Sciatic nerve (tissue), 2 donors: Measurements from ENCODE around the gene SYNE2. TPM values are rescaled to one million over a fixed set of nuclear protein-coding genes. Genes with fewer than 3 reads are reported as not detected.

Experiments
- ATAC-seq: fragments of 200-7000 bp; cut with Tn5 transposase; one replicate; pipeline ENCODE4 v1.9.1; 2020; ENCODE audit warnings: mild to moderate bottlenecking, moderate library complexity
- DNase-seq: peaks from one replicate; pipeline ENCODE4 v3.0.0-alpha.2; 2020; ENCODE audit warnings: low spot score
- intact Hi-C: fragments of 100-400 bp; cut with DNase I; formaldehyde crosslinking; loops from one replicate; pipeline ENCODE4 v1.14.2; 2022
- total RNA-seq: library from RNA; stranded (reverse); fragmentation: NEBNext Ultra II Directional; extraction: Animal tissue kit (Norgen Biotek cat#: 25700); gene quantifications from one replicate; pipeline ENCODE4 v1.2.1, GENCODE V29; 2021
- donor health status: DM: no; HTN: no; CAD: no.
- donor health status: DM: no; HTN: no; CAD: no.

Gene SYNE2
- total RNA-seq, 1 donor from 2014 or later, result 172 TPM

- intact Hi-C loops, result no loop called here
- ATAC-seq (no peak), DNase-seq (no peak)
These were observed 87.6 kb downstream of the SYNE2 start for GRCh38 chr14:63940387-63940786.

DNA sequence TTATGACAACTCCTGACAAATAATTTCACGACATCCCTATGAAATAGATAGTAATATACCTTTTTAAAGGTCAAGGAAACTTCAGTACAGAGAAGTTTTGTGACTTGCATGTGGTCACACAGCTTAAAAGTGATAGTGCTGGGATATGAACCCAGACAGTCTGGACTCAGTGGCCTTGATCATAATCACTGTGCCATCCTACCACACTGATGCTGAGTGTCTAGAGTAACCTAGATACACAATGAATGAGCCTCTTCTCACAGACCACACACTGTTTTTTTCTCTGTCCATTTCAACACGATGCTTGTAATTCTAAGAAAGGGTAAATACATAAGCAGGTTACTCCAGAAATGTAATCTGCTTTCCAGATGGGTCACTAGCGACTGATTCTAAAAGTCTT lies 88.2 kb downstream of the SYNE2 start:
- DNase-seq (no peak), ATAC-seq (no peak)
- intact Hi-C loops, result no loop called here

GRCh38 chr14:63949696-63950095 lies 96.9 kb downstream of the SYNE2 start:
- intact Hi-C loops, result no loop called here
- DNase-seq, result no peak
- no peak for ATAC-seq

DNA sequence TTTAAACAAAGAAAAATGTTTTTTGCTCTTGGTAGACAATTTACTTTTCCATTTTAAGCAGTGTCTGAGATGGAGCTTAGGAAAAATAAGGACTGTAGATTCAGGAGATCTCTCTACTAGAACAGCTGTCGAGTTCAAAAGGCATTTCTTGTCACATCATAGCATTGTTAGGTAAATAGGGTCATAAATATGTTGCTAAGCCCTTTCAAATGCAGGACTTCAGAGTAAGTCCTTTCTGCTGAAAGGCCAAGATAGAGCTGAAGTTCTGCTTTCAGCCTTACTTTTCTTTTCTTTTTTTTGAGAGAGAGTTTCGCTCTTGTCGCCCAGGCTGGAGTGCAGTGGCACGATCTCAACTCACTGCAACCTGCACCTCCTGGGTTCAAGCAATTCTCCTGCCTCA lies 98.2 kb downstream of the SYNE2 start:
- no peak for ATAC-seq
- intact Hi-C loops, result no loop called here
- no peak for DNase-seq

- DNase-seq (no peak), ATAC-seq (no peak)
- intact Hi-C loops, result no loop called here
These were observed 98.6 kb downstream of the SYNE2 start for GRCh38 chr14:63951429-63951828.

- no peak for DNase-seq
- intact Hi-C loops, result no loop called here
- no peak for ATAC-seq
These were observed 99.5 kb downstream of the SYNE2 start for GRCh38 chr14:63952053-63952932.

GRCh38 chr14:63952933-63953437 lies 100.2 kb downstream of the SYNE2 start:
- ATAC-seq (no peak), DNase-seq (no peak)
- intact Hi-C loops, result no loop called here

DNA sequence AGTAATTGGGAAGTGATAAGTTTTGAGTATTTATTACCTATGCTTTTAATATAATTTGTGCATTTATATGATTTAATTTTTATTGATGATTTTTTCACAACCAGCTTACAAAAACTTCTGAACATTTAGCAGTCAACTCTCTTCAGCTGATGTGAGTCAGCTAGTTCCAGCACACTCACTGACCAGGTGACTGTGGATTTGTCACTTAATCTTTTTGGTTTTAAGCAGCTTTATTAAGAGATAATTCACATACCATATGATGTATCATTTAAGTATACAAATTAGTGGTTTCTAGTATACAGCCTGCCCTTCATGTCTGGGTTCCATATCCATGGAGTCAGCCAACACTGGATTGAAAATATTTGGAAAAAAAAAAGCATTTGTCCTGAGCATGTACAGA lies 103.5 kb downstream of the SYNE2 start:
- ATAC-seq (no peak), DNase-seq (no peak)
- intact Hi-C loops, result no loop called here

DNA sequence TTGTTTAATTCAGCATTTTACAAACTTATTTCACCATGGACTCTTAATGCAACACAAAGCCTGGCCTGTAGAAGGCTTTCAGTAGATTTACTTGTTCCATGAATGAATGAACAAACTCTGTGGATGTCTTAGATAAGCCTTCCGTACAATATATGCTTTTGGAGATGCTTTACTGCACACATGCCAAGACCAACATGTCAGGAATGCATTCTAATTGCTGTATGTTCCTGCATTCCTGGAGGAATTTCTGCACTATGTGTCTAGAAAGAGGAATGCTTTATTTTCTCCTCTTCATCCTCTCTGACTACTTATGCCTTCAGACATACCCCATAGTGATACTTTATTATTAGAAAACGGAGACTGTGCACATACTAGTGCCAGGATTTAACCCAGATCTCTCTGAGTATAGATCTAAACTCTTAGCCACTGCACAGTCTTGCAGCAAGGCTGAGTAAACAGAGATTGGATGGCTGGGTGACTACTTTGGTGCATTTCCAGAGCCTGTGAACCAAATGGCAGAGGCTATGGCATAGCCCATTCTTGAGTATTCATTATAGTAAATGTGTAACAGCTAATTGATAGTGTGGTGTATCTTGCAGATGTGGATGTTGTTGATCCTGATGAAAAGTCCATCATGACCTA lies 108.2 kb downstream of the SYNE2 start:
- DNase-seq (no peak), ATAC-seq (no peak)
- intact Hi-C loops, result no loop called here

- no peak for ATAC-seq
- intact Hi-C loops, result no loop called here
- no peak for DNase-seq
These were observed 110.1 kb downstream of the SYNE2 start for GRCh38 chr14:63962906-63963305.

DNA sequence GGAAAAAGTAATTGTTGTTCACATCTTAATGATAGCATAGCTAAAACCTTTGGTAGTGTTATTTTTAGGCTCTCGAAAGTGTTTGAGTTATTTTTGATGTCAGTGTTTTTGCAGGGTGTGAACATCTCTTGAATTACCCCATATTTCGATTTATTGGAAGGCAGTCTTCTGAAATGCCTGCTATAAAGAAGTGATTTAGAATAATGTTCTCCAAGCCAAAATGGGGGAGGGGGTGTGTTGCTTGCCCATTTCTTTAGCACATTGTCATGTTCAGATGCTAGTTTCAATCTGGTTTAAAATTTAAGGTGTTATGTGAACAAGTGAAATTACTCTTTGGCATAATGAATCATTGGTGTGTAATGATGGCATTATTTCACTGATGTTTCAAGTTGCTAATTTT lies 110.6 kb downstream of the SYNE2 start:
- no peak for ATAC-seq
- intact Hi-C loops, result no loop called here
- DNase-seq, result no peak

DNA sequence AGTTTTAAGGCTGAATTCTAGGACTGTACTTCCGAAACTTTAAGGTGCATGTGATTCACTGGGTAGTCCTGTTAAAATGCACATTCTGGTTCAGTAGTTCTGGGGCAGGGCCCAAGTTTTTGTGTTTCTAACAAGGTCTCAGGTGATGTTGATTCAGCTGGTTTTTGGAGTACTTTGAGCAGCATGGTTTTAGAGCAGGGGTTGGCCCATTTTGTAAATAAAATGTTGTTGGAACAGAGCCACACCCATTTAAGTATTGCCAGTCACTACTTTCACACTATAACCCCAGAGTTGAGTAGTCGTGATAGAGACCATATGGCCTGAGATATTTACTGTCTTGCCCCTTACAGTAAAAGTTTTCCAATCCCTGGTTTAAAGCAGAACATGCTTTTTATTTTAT lies 111.3 kb downstream of the SYNE2 start:
- peak; percentile 59 for ATAC-seq
- intact Hi-C loops, result no loop called here
- DNase-seq, result no peak

DNA sequence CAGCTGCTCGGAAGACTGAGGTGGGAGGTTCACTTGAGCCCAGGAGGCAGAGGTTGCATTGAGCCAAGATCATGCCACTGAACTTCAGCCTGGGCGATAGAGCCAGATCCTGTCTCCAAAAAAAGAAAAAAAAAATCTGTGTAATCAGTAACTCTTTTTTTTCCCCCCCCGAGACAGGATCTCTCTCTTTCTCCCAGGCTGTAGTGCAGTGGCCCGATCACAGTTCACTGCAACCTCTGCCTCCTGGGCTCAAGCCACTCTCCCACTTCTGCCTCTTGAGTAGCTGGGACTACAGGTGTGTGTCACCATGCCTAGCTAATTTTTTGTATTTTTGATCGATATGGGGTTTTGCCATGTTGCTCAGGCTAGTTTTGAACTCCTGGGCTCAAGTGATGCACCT lies 113.6 kb downstream of the SYNE2 start:
- intact Hi-C loops, result no loop called here
- no peak for ATAC-seq
- DNase-seq, result no peak

- ATAC-seq, result no peak
- intact Hi-C loops, result no loop called here
These were observed 119.6 kb downstream of the SYNE2 start for GRCh38 chr14:63972323-63972932.

DNA sequence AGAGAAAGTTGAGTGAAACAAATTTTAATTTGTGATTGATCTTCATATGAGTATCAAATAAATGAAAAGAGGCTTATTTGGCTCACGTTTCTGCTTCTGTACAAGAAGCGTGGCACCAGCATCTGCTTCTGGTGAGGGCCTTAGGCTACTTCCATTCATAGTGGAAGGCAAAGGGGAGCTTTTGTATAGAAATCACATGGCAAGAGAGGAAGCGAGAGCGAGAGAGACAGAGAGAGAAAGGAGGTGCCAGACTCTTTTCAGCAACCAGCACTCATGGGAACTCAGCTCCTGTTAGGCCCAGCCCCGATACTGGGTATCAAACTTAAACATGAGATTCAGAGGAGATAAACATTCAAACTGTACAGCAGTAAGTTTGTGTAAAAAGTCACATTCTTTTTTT lies 121.4 kb downstream of the SYNE2 start:
- DNase-seq, result no peak

More at GRCh38 chr14:63972323-63972932, 119.6 kb downstream of the SYNE2 start:
- DNase-seq, result no peak

GRCh38 chr14:63981569-63981968 lies 128.8 kb downstream of the SYNE2 start:
- ATAC-seq, result no peak
- intact Hi-C loops, result no loop called here
- no peak for DNase-seq

More for the DNA sequence above, 121.4 kb downstream of the SYNE2 start:
- no peak for ATAC-seq
- intact Hi-C loops, result no loop called here

GRCh38 chr14:63982156-63982555 lies 129.4 kb downstream of the SYNE2 start:
- intact Hi-C loops, result no loop called here
- ATAC-seq (no peak), DNase-seq (no peak)

DNA sequence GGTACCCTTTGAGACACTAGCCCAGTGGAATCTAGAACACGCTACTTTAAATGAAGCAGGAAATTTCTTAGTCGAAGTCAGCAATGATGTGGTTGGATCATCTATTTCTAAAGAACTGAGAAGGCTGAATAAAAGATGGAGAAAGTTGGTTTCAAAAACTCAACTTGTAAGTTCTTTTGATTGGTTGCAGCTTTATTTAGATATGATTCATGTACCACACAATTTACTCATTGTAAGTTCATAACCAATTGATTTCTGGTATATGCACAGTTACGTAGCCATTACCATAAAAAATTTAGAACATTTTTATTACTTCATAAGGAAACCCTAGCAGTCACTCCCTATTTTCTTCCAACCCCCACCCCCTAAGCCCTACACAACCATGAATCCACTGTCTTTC lies 129.8 kb downstream of the SYNE2 start:
- DNase-seq, result no peak
- no peak for ATAC-seq

DNA sequence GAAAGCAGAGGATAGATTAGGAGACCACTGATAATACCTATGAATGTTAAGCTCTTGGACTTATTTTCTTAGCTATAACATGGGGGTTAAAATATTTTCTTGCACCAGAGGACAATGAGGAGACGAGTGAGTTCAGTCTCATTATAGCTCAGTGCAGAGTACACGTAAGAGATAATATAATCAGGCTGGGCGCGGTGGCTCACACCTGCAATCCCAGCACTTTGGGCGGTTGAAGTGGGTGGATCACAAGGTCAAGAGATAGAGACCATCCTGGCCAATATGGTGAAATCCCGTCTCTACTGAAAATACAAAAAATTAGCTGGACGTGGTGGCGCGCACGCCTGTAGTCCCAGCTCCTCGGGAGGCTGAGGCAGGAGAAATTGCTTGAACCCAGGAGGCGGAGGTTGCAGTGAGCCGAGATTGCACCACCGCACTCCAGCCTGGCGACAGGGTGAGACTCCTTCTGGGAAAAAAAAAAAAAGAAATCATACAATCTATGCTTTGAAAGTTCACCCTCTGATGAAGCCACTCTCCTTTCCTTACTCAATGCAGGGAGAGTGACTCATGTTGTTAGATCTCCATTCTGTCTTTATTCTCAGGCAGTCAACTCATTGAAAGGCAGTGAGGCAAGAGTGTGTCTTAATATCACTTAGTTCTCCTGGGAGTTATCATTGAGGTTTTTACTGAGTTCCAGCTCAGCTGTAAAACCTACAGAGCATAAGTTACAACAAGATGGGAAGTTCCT lies 134.2 kb downstream of the SYNE2 start:
- DNase-seq (no peak), ATAC-seq (peak; percentile 76)
- intact Hi-C loops, result no loop called here

More for the DNA sequence above, 129.8 kb downstream of the SYNE2 start:
- intact Hi-C loops, result no loop called here
